ENCODE results near the gene HEATR5A.
"Not testable (repeated sequence)": the region's sequence is repeated elsewhere in the genome, so short reads cannot be mapped to it uniquely, and the experiment has no call there.

GRCh38 chr14:31259040-31259435, 161.3 kb downstream of the HEATR5A start:
- TF ChIP-seq ZHX1 (CRISPR knock-in tag; IDR thresholded peaks at IDR 0.05; ENCODE audit: low read depth); ZC3H4 (CRISPR knock-in tag; IDR thresholded peaks at IDR 0.05; ENCODE audit: borderline replicate concordance); POLR2A (IDR thresholded peaks at IDR 0.05; ENCODE audit: insufficient read depth in 1 of 2, low read depth in 2 of 2, low read length in 2 of 2); SSRP1 (CRISPR knock-in tag; IDR thresholded peaks at IDR 0.05); ZNF3 (CRISPR knock-in tag; IDR thresholded peaks at IDR 0.05); ZNF639 (CRISPR knock-in tag; conservative IDR thresholded peaks at IDR 0.05); CTCF (CRISPR knock-in tag; IDR thresholded peaks at IDR 0.05); CREM (IDR thresholded peaks at IDR 0.05); CREM (CRISPR knock-in tag; IDR thresholded peaks at IDR 0.05); ZNF263 (CRISPR knock-in tag; IDR thresholded peaks at IDR 0.05): not testable (repeated sequence)
